ENCODE data around the gene FASTKD3.

FASTKD3 gene

GRCh38 chr5:7908317-7908716, 39.5 kb upstream of the FASTKD3 start:
- no peak overlapping the region for H3K4me3 Mint-ChIP-seq
- H3K4me1 Mint-ChIP-seq: no peaks in the 10 kb centered on the region
- H3K27me3 Mint-ChIP-seq (ENCODE audit: low read depth): no peaks in the 10 kb centered on the region
- H3K9me3 Mint-ChIP-seq: peaks cover 43% of the 10 kb centered on the region
- H3K27ac Mint-ChIP-seq: no peak overlapping the region
- peaks cover 87% of the 10 kb centered on the region for H3K36me3 Mint-ChIP-seq (ENCODE audit: low read depth)
- TF ChIP-seq CTCF (IDR thresholded peaks at IDR 0.05; ENCODE audit: unreplicated experiment in 3 of 3): no peak

- H3K36me3 Mint-ChIP-seq (ENCODE audit: low read depth): peaks cover 84% of the 10 kb centered on the region
- no peaks in the 10 kb centered on the region for H3K4me1 Mint-ChIP-seq
- TF ChIP-seq CTCF (IDR thresholded peaks at IDR 0.05; ENCODE audit: unreplicated experiment in 3 of 3): no peak
- no peaks in the 10 kb centered on the region for H3K27me3 Mint-ChIP-seq (ENCODE audit: low read depth)
- peaks cover 38% of the 10 kb centered on the region for H3K9me3 Mint-ChIP-seq
- H3K4me3 Mint-ChIP-seq: no peak overlapping the region
- no peak overlapping the region for H3K27ac Mint-ChIP-seq
Observed at GRCh38 chr5:7907612-7908011, 38.8 kb upstream of the FASTKD3 start.

DNA sequence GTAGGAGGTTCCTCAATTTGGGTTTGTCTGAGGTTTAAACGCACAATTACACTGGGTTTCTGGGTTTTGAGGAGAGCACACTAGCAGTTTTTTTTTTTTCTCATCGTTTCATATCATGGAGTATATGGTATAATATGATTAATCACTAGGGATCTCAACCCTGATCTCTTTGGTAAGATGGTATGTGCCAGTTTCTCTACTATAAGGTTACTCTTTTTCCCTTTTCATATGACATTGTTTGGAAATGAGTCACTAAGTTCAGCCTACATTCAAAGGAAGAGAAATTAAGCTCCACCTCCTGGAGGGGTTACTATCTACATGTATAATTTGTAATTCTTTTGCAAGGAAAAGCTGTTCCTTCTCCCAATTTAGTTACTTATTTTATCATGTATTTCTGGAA, 35.3 kb upstream of the FASTKD3 start:
- Mint-ChIP-seq H3K9me3 (peaks cover 21% of the 10 kb centered on the region), H3K27ac (no peak overlapping the region), H3K4me1 (no peaks in the 10 kb centered on the region), H3K4me3 (no peak overlapping the region), H3K27me3 (ENCODE audit: low read depth) (no peaks in the 10 kb centered on the region), H3K36me3 (ENCODE audit: low read depth) (peaks cover 78% of the 10 kb centered on the region)
- TF ChIP-seq CTCF (IDR thresholded peaks at IDR 0.05; ENCODE audit: unreplicated experiment in 3 of 3): no peak

DNA sequence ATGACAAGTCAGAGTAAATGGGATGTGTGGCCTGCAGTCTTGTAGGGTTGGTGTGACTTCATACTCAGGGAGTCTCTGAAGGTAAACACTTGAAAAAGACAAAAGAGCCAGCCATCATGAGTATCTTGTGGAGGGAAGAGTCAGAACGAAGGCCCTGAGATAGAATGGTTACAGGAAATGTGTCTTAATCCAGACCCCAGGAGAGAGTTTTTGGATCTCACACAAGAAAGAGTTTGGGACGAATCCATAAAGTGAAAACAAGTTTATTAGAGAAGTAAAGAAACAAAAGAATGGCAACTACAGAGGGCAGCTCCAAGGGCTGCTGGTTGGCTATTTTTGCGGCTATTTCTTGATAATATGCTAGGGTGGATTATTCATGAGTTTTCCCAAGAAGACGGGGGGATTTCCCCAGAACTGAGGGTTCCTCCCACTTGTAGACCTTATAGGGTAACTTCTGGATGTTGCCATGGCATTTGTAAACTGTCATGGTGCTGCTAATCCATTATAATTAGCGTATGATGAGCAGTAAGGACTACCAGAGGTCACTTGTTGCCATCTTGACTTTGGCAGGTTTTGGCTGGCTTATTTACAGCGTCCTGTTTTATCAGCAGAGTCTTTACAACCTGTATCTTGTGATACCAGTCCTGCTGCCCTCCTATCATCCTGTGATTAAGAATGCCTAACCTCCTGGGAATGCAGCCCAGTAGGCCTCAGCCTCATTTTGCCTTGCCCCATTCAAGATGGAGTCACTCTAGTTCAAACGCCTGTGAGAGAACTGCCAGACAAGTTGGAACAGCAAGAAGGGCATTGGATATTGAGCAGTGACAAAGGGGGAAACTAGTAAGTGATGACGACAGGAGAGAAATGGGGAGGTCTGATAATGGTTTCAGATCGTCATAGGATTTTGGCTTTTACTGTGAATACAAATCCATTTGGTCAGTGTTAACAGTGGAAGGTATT, 34.1 kb upstream of the FASTKD3 start:
- Mint-ChIP-seq H3K9me3 (peaks cover 9% of the 10 kb centered on the region), H3K27ac (no peak overlapping the region), H3K36me3 (ENCODE audit: low read depth) (peaks cover 78% of the 10 kb centered on the region), H3K4me3 (no peak overlapping the region), H3K27me3 (ENCODE audit: low read depth) (no peaks in the 10 kb centered on the region), H3K4me1 (no peaks in the 10 kb centered on the region)
- no peak for TF ChIP-seq CTCF (IDR thresholded peaks at IDR 0.05; ENCODE audit: unreplicated experiment in 3 of 3)

- Mint-ChIP-seq H3K27me3 (ENCODE audit: low read depth) (no peaks in the 10 kb centered on the region), H3K9me3 (peaks cover 4% of the 10 kb centered on the region), H3K27ac (no peak overlapping the region), H3K36me3 (ENCODE audit: low read depth) (peaks cover 76% of the 10 kb centered on the region), H3K4me3 (no peak overlapping the region), H3K4me1 (no peaks in the 10 kb centered on the region)
- TF ChIP-seq CTCF (IDR thresholded peaks at IDR 0.05; ENCODE audit: unreplicated experiment in 3 of 3): no peak
Observed at GRCh38 chr5:7902201-7902600, 33.4 kb upstream of the FASTKD3 start.
